ENCODE results near the gene STXBP5.

- TF ChIP-seq, protein P1, sequence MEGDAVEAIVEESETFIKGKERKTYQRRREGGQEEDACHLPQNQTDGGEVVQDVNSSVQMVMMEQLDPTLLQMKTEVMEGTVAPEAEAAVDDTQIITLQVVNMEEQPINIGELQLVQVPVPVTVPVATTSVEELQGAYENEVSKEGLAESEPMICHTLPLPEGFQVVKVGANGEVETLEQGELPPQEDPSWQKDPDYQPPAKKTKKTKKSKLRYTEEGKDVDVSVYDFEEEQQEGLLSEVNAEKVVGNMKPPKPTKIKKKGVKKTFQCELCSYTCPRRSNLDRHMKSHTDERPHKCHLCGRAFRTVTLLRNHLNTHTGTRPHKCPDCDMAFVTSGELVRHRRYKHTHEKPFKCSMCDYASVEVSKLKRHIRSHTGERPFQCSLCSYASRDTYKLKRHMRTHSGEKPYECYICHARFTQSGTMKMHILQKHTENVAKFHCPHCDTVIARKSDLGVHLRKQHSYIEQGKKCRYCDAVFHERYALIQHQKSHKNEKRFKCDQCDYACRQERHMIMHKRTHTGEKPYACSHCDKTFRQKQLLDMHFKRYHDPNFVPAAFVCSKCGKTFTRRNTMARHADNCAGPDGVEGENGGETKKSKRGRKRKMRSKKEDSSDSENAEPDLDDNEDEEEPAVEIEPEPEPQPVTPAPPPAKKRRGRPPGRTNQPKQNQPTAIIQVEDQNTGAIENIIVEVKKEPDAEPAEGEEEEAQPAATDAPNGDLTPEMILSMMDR (conservative IDR thresholded peaks at IDR 0.05; ENCODE audit: low read depth, low read length) = no peak
- TF ChIP-seq SMC3 (IDR thresholded peaks at IDR 0.05; ENCODE audit: low read depth, low read length) (no peak), FOS (IDR thresholded peaks at IDR 0.05; ENCODE audit: low read depth, low read length) (no peak), CHD1 (IDR thresholded peaks at IDR 0.05; ENCODE audit: low read depth, low read length) (no peak), POLR2A (IDR thresholded peaks at IDR 0.05; ENCODE audit: low read depth, low read length) (no peak), RFX5 (IDR thresholded peaks at IDR 0.05; ENCODE audit: low read depth, low read length) (no peak), RAD21 (IDR thresholded peaks at IDR 0.05; ENCODE audit: low read length) (no peak), RCOR1 (IDR thresholded peaks at IDR 0.05; ENCODE audit: insufficient replicate concordance, low read length) (no peak)
- TF ChIP-seq, protein P2, sequence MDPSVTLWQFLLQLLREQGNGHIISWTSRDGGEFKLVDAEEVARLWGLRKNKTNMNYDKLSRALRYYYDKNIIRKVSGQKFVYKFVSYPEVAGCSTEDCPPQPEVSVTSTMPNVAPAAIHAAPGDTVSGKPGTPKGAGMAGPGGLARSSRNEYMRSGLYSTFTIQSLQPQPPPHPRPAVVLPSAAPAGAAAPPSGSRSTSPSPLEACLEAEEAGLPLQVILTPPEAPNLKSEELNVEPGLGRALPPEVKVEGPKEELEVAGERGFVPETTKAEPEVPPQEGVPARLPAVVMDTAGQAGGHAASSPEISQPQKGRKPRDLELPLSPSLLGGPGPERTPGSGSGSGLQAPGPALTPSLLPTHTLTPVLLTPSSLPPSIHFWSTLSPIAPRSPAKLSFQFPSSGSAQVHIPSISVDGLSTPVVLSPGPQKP (IDR thresholded peaks at IDR 0.05; ENCODE audit: borderline replicate concordance, low read depth, low read length) = no peak
Measured at GRCh38 chr6:147178355-147178754, 25.9 kb upstream of the STXBP5 start.

Data from IMR-90 (cell line).